Mammary epithelial cell (primary cell): Measurements from ENCODE around the gene USP49.

Experiments
- EZH2 ChIP-seq: IDR thresholded peaks from 2 replicates; pipeline ENCODE4 v1.6.1; 2012; ENCODE audit warnings: low read length, inconsistent platforms, borderline replicate concordance
- TF ChIP-seq, protein P1 (sequence below), 2 donors: IDR thresholded peaks in 1 of 2; conservative IDR thresholded peaks in 1 of 2; 2 replicates each; pipeline ENCODE4 v1.5.1; 2011 to 2012; ENCODE audit warnings: inconsistent platforms in 2 of 2, low read length in 2 of 2, mild to moderate bottlenecking in 2 of 2, control low read depth in 1 of 2, low read depth in 1 of 2; ENCODE audit not compliant: insufficient read depth in 1 of 2; ENCODE audit errors: extremely low read depth in 1 of 2

DNA sequence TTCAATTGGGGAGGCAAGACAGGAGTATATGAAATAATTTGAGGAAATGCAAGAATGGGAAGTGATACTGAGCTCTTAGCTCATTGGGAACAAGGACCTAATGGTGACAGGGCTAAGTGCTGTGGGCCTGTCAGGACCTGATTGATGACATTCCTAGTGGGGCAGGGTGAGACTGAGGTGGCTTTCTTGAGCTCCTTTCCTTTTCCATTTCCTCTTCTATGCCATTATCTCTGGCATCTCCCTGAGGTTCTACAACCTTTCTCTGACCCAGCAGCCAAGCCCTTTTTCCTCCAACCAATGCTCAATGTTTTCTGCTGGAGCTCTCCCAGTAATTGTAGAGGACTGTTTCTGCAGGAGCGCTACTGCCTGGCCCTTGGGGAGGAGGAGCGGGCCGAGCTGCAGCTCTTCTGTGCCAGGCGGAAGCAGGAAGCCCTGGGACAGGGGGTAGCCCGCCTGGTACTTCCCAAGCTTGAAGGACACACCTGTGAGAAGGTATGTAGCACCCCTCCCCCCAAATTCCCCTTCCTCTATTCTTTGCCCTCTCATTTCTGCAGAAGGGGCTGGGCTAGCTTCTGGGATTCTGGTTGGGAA, 110.5 kb downstream of the USP49 start:
- TF ChIP-seq, protein P1, sequence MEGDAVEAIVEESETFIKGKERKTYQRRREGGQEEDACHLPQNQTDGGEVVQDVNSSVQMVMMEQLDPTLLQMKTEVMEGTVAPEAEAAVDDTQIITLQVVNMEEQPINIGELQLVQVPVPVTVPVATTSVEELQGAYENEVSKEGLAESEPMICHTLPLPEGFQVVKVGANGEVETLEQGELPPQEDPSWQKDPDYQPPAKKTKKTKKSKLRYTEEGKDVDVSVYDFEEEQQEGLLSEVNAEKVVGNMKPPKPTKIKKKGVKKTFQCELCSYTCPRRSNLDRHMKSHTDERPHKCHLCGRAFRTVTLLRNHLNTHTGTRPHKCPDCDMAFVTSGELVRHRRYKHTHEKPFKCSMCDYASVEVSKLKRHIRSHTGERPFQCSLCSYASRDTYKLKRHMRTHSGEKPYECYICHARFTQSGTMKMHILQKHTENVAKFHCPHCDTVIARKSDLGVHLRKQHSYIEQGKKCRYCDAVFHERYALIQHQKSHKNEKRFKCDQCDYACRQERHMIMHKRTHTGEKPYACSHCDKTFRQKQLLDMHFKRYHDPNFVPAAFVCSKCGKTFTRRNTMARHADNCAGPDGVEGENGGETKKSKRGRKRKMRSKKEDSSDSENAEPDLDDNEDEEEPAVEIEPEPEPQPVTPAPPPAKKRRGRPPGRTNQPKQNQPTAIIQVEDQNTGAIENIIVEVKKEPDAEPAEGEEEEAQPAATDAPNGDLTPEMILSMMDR (conservative IDR thresholded peaks at IDR 0.05 in 1 of 2, IDR thresholded peaks at IDR 0.05 in 1 of 2; ENCODE audit: extremely low read depth in 1 of 2, insufficient read depth in 1 of 2, low read depth in 1 of 2, low read length in 2 of 2) = no peak
- no peak for TF ChIP-seq EZH2
